ENCODE results near the gene CD6.
"Not testable (repeated sequence)": the region's sequence is repeated elsewhere in the genome, so short reads cannot be mapped to it uniquely, and the experiment has no call there.

Gene CD6

GRCh38 chr11:60953781-60954180, 17.7 kb upstream of the CD6 start:
- DNase-seq (ENCODE audit: low read depth, low spot score) = no peak

- DNase-seq (ENCODE audit: low read depth, low spot score) = no peak
Measured at GRCh38 chr11:60954421-60954820, 17.1 kb upstream of the CD6 start.

- no peak for DNase-seq (ENCODE audit: low read depth, low spot score)
Measured at GRCh38 chr11:60955571-60955970, 15.9 kb upstream of the CD6 start.

GRCh38 chr11:60957188-60957587, 14.3 kb upstream of the CD6 start:
- no peak for DNase-seq (ENCODE audit: low read depth, low spot score)

GRCh38 chr11:60959431-60959830, 12.0 kb upstream of the CD6 start:
- DNase-seq (ENCODE audit: low read depth, low spot score) = no peak

- no peak for DNase-seq (ENCODE audit: low read depth, low spot score)
Measured at GRCh38 chr11:60960405-60960804, 11.1 kb upstream of the CD6 start.

GRCh38 chr11:60964801-60965200, 6.7 kb upstream of the CD6 start:
- no peak for DNase-seq (ENCODE audit: low read depth, low spot score)

GRCh38 chr11:60966890-60967289, 4.6 kb upstream of the CD6 start:
- no peak for DNase-seq (ENCODE audit: low read depth, low spot score)

GRCh38 chr11:60968223-60968622, 3.3 kb upstream of the CD6 start:
- DNase-seq (ENCODE audit: low read depth, low spot score) = no peak

- no peak for DNase-seq (ENCODE audit: low read depth, low spot score)
Measured at GRCh38 chr11:60970369-60970774, 1.1 kb upstream of the CD6 start.

GRCh38 chr11:60970890-60971289, 590 bp upstream of the CD6 start:
- no peak for DNase-seq (ENCODE audit: low read depth, low spot score)

- no peak for DNase-seq (ENCODE audit: low read depth, low spot score)
Measured at GRCh38 chr11:60972182-60973030, 926 bp downstream of the CD6 start.

GRCh38 chr11:60973699-60974098, 2.2 kb downstream of the CD6 start:
- no peak for DNase-seq (ENCODE audit: low read depth, low spot score)

GRCh38 chr11:60974316-60974715, 2.8 kb downstream of the CD6 start:
- DNase-seq (ENCODE audit: low read depth, low spot score) = not testable (repeated sequence)

- DNase-seq (ENCODE audit: low read depth, low spot score) = no peak
Measured at GRCh38 chr11:60974726-60975125, 3.2 kb downstream of the CD6 start.

GRCh38 chr11:60977224-60977623, 5.7 kb downstream of the CD6 start:
- no peak for DNase-seq (ENCODE audit: low read depth, low spot score)

GRCh38 chr11:60977836-60978235, 6.4 kb downstream of the CD6 start:
- no peak for DNase-seq (ENCODE audit: low read depth, low spot score)

GRCh38 chr11:60978546-60979380, 7.3 kb downstream of the CD6 start:
- no peak for DNase-seq (ENCODE audit: low read depth, low spot score)

- DNase-seq (ENCODE audit: low read depth, low spot score) = no peak
Measured at GRCh38 chr11:60981515-60981914, 10.0 kb downstream of the CD6 start.

GRCh38 chr11:60982184-60982583, 10.7 kb downstream of the CD6 start:
- no peak for DNase-seq (ENCODE audit: low read depth, low spot score)

- DNase-seq (ENCODE audit: low read depth, low spot score) = no peak
Measured at GRCh38 chr11:60984149-60984548, 12.7 kb downstream of the CD6 start.

- no peak for DNase-seq (ENCODE audit: low read depth, low spot score)
Measured at GRCh38 chr11:60984636-60985035, 13.2 kb downstream of the CD6 start.

GRCh38 chr11:60985501-60985900, 14.0 kb downstream of the CD6 start:
- no peak for DNase-seq (ENCODE audit: low read depth, low spot score)

All from smooth muscle cell of the brain vasculature (primary cell).